ENCODE measurements around the gene NUDT7. TPM values are rescaled to one million over a fixed set of nuclear protein-coding genes. Genes with fewer than 3 reads are reported as not detected.

The NUDT7 gene
- 10 to 100 TPM in 2 of 4 donors, 1 to 10 TPM in 2; 5.8 to 14.4 (median 9.1) TPM for total RNA-seq

DNA sequence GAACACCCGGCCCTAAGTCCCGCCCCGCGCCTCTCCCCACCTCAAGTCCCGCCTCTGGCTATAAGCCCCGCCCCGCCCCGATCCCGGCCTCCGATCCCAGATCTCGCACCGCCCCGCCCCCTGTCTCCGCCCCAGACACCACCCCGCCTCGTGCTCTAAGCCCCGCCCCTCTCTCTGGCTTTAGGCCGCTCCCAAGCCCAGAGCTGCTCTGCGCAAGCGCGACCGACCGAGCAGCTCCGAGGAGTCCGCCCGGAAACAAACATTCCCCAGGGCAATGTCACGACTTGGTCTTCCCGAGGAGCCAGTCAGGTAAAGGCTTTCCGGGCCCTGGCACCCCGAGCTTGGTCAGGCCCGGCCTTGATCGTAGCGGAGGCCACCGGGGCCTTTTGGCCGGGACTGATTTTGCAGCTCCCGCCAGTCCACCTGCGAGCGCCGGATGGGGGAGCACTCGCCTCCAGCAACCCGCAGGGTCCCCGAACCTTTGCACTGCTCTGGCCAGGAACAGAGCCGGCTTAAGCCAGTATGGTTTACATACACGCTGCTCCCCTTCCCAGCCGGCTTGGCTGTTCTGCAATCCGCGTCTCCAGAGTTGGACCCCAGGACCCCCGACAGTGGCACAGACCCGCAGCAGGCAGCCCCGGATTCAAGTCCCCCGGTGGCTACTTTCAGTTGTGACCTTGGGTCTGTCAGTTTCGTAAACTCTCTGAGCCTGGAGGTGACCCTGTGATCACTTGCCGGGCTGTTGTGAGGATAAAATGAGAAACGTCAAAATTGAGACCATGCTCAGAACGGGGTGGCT, at the start of gene NUDT7:
NUDT7 (plus strand) TSS at position 206 of the 799 bp plus-strand sequence; CDS start at position 275, 69 bp downstream.
- DNase-seq = peak; percentile 99 to 100 (median 100)
- Histone ChIP-seq H3K27me3 (no peaks in the 10 kb centered on the region), H3K9me3 (no peaks in the 10 kb centered on the region)

DNA sequence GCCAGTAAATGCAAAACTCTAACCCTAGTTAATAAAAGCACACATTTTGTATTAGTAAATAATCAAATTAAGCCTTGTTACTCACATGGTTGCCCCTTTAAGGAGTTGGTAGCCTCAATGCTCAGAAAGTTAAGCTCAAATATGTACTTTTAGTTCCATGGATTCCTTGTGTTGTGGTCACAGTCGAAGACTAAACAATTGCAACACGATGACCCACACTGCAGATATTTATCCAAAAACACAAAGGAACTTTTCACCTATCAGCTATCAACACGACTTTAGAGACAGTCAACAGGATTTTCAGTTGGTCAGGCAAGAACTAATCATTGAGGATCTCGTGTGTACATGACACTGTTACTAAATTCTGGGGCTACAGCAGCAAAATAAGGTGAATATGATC, 47.4 kb upstream of the NUDT7 start:
- DNase-seq = no peak
- Histone ChIP-seq H3K27me3 (no peaks in the 10 kb centered on the region), H3K36me3 (no peaks in the 10 kb centered on the region), H3K4me3 (no peak overlapping the region), H3K27ac (no peak overlapping the region), H3K4me1 (no peaks in the 10 kb centered on the region), H3K9me3 (no peaks in the 10 kb centered on the region)
- TF ChIP-seq, protein P1, sequence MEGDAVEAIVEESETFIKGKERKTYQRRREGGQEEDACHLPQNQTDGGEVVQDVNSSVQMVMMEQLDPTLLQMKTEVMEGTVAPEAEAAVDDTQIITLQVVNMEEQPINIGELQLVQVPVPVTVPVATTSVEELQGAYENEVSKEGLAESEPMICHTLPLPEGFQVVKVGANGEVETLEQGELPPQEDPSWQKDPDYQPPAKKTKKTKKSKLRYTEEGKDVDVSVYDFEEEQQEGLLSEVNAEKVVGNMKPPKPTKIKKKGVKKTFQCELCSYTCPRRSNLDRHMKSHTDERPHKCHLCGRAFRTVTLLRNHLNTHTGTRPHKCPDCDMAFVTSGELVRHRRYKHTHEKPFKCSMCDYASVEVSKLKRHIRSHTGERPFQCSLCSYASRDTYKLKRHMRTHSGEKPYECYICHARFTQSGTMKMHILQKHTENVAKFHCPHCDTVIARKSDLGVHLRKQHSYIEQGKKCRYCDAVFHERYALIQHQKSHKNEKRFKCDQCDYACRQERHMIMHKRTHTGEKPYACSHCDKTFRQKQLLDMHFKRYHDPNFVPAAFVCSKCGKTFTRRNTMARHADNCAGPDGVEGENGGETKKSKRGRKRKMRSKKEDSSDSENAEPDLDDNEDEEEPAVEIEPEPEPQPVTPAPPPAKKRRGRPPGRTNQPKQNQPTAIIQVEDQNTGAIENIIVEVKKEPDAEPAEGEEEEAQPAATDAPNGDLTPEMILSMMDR (IDR thresholded peaks at IDR 0.05) = no peak
- no peak for TF ChIP-seq POLR2A (IDR thresholded peaks at IDR 0.05)

More for the DNA sequence above, at the start of gene NUDT7:
- no peaks in the 10 kb centered on the region for H3K36me3 ChIP-seq
- H3K27ac ChIP-seq = peak within 1 kb of the TSS; percentile 83 to 96 (median 88)
- TF ChIP-seq POLR2A (IDR thresholded peaks at IDR 0.05) = peak; percentile 82 to 87
- TF ChIP-seq, protein P1 (IDR thresholded peaks at IDR 0.05) = peak in 3 of 6 experiments; percentile 10 to 18 (median 13)
- peak within 1 kb of the TSS; percentile 70 to 95 (median 84) for H3K4me3 ChIP-seq
- H3K4me1 ChIP-seq = peaks cover 0 to 10% (median 1%) of the 10 kb centered on the region in 4 donors

DNA sequence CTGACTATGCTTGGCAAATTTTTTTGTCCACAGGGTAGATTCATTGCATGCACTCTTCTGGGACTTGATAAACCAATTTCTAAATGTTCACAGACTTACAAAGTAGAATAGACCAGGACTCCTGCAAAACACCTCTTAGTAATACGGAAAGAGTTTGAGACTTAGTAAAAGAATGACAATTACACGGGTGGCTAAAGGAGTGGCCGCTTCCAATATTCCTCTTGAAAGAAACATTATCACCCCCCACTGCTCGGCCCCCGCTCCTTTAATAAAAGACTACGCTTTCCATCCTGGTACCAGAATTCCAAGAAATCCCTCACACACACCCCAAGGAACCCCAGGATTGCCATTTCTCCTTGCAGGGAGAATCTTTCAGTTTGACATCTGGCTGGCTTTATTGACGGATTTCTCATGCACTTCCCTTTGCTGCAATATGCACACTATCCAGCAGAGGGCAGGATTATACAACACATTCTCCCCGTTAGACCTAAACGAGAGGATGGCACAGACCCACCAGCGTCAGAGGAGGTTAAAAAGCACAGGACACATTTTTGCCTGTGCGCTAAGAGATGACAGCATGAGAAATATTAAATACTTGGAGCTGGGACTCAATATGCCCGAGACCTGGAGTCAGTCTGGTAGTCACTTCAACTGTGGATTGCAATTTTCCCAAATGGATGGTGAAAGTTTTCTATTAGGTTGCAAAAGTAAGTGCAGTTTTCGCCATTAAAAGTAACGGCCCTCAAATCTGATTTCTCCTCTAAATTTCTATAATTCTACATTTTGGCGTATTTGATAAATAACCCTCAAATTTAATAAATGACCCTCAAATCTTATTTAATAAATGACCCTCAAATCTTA, 46.6 kb upstream of the NUDT7 start:
- no peaks in the 10 kb centered on the region for H3K9me3 ChIP-seq
- no peaks in the 10 kb centered on the region for H3K27me3 ChIP-seq
- TF ChIP-seq, protein P1 (IDR thresholded peaks at IDR 0.05) = peak; percentile 54 to 96 (median 90)
- TF ChIP-seq POLR2A (IDR thresholded peaks at IDR 0.05) = no peak
- no peaks in the 10 kb centered on the region for H3K4me1 ChIP-seq
- peak in 2 of 3 donors; percentile 57 to 86 for DNase-seq
- H3K4me3 ChIP-seq = no peak overlapping the region
- H3K36me3 ChIP-seq = no peaks in the 10 kb centered on the region
- no peak overlapping the region for H3K27ac ChIP-seq

DNA sequence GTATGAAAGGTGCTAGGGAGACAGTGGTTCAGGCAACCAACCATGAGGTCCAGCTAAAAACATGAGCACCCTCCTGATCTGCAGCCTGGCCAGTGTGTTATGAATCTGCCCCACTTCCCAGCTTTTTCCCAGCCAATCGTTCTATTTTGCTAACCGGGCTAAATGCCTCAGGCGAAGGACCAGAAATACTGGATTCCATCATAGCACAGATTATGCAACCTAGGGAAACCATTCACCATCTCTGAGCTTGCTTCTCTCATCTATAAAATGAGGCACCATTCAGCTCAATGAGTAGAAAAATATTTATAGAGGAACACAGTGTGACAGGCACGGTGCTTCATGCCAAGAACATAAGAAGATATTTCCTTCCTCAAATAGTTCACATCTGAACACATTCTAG, 45.2 kb upstream of the NUDT7 start:
- Histone ChIP-seq H3K4me1 (no peaks in the 10 kb centered on the region), H3K27me3 (no peaks in the 10 kb centered on the region), H3K4me3 (no peak overlapping the region), H3K9me3 (no peaks in the 10 kb centered on the region), H3K36me3 (no peaks in the 10 kb centered on the region), H3K27ac (no peak overlapping the region)
- TF ChIP-seq, protein P1 (IDR thresholded peaks at IDR 0.05) = no peak
- TF ChIP-seq POLR2A (IDR thresholded peaks at IDR 0.05) = no peak
- DNase-seq = no peak

DNA sequence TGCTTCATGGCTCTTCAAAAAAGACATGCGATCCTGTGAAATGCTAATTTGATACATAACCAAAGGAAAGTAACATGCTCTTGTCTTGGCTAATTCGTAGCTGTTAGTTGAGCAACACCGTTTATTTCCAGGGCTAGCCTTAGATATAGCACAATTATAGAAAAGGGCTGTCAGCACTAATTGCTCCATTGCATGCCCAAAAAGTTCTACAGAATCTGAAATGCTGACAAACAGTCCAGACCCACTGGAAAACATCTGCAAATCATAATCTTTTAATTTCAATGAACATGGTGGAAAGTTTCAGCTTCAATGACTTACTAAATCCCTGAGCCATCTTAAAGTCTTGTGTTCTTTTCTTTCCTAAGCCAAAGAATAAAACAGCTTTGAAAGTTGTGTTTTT, 42.9 kb upstream of the NUDT7 start:
- H3K36me3 ChIP-seq = no peaks in the 10 kb centered on the region
- DNase-seq = no peak
- H3K27ac ChIP-seq = no peak overlapping the region
- H3K27me3 ChIP-seq = no peaks in the 10 kb centered on the region
- no peaks in the 10 kb centered on the region for H3K4me1 ChIP-seq
- TF ChIP-seq POLR2A (IDR thresholded peaks at IDR 0.05) = no peak
- TF ChIP-seq, protein P1 (IDR thresholded peaks at IDR 0.05) = no peak
- H3K4me3 ChIP-seq = no peak overlapping the region
- no peaks in the 10 kb centered on the region for H3K9me3 ChIP-seq

Measured in Peyer's patch (tissue), 4 donors.